Fibroblast of mammary gland (primary cell): ENCODE results near the gene NR2E3.

Experiments
- DNase-seq: peaks from one replicate; pipeline ENCODE4 v3.0.0-alpha.2; 2010; ENCODE audit warnings: low read depth
- H3K4me3 ChIP-seq: 2 replicates; pipeline ENCODE4 v1.5.1; 2011; ENCODE audit warnings: low read depth, mild to moderate bottlenecking, low read length, moderate library complexity; ENCODE audit not compliant: control insufficient read depth
- TF ChIP-seq, protein P1 (sequence below): conservative IDR thresholded peaks from 2 replicates; pipeline ENCODE4 v1.5.1; 2011; ENCODE audit warnings: low read depth, low read length, inconsistent platforms; ENCODE audit not compliant: control insufficient read depth, insufficient read depth

Gene NR2E3

DNA sequence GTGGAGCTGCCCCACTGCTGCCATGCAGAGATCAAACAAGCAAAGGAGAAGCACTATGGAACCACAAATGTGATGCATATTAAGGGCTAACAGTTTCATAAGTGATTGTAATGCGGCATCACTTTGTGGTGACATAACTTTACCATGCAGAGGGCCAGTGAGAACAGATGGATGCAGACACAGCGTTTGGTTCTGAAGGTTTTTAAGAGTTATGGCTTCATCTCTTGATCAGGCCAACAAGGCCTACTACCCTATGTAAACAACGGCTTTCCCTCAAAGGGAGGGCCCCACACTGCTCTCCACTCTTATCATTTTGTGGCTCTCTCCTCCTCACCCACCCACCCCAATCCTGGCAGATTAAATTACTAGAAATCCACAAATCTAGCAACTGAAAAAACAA, 13.4 kb downstream of the NR2E3 start:
- DNase-seq, result no peak
- H3K4me3 ChIP-seq, result no peak overlapping the region
- TF ChIP-seq, protein P1, sequence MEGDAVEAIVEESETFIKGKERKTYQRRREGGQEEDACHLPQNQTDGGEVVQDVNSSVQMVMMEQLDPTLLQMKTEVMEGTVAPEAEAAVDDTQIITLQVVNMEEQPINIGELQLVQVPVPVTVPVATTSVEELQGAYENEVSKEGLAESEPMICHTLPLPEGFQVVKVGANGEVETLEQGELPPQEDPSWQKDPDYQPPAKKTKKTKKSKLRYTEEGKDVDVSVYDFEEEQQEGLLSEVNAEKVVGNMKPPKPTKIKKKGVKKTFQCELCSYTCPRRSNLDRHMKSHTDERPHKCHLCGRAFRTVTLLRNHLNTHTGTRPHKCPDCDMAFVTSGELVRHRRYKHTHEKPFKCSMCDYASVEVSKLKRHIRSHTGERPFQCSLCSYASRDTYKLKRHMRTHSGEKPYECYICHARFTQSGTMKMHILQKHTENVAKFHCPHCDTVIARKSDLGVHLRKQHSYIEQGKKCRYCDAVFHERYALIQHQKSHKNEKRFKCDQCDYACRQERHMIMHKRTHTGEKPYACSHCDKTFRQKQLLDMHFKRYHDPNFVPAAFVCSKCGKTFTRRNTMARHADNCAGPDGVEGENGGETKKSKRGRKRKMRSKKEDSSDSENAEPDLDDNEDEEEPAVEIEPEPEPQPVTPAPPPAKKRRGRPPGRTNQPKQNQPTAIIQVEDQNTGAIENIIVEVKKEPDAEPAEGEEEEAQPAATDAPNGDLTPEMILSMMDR, result no peak

DNA sequence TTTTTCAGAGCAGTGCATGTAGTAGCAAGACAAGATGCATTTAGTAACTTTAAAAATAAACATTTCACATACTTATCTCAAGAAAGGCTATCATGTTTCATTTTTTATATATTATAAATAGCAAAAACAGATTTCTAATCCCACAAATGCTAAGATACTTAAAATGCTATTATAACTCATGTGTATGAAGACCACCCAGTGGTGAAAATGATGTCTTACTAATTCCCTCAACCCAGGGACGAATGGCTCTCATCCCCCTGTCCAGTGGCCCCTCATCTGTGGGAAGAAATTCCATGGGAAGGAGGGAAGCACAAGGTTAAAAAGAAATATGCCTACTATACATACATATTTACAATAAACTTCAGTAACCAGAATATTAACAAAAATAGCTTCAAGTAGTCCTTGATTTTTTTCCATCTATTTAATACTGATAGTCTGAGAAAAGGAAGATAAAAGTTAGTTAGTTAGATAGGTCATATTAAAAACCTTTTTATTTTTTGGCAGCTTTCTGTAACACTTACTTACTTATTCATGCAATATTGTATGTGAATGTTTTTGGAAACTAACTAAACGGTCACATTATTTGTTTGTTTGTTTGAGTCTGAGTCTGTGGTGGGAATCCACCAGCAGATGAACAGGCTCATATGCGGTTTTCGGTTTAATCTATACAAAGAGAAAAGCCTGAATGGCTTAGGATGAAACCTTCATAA, 14.8 kb downstream of the NR2E3 start:
- no peak for DNase-seq
- no peak overlapping the region for H3K4me3 ChIP-seq
- TF ChIP-seq, protein P1, result no peak

DNA sequence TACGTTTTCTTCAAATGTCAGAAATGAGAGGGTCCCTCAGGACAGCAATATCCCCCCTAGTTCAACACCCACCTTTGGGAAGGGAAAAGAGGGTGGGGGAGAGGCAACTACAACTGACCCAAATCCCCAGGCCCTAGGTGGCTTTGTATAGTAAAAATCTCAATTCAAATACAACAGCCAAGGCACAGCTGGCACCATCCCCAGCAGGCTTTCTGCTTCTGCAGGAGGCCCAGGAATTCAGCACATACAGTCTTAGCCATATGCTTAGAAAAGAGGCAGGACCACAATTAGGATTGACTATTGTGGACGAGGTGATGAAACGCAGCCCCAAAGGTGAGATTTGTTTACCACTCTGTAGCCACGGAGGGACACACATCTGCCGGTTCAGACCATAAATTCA, 15.8 kb downstream of the NR2E3 start:
- H3K4me3 ChIP-seq, result no peak overlapping the region
- TF ChIP-seq, protein P1, result no peak
- no peak for DNase-seq

DNA sequence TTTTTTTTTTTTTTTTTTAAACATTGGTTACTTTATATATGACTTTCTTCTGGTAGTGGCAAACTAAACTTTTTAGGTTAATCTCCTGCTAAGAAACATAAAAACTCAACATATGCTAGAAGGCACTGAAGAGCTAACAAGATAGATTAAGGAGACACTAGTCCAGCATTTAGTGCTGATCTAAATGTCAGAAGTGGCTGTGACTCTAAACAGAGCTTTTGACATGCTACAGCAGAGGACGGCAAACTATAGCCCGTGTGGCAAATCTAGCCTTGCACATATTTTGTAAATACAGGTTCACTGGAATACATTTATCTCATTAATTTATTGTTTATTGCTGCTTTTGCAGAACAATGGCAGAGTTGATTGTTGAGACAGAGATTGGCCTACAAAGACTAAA, 20.6 kb downstream of the NR2E3 start:
- H3K4me3 ChIP-seq, result no peak overlapping the region
- TF ChIP-seq, protein P1, result no peak

DNA sequence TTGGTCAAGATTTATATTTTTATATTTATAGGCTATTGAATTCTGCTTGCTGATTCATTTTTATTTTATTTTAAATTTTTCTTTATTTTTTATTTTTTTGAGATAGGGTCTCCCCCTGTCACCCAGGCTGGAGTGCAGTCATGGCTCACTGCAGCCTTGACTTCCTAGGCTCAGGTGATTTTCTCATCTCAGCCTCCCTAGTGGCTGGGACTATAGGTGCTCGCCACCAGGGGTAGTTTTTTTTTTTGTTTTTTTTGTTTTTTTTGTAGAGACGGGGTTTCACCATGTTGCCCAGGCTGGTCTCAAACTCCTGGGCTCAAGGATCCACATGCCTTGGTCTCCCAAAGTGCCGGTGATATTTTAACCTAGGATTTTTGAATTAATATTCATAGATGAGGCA, 31.2 kb downstream of the NR2E3 start:
- DNase-seq, result no peak
- no peak overlapping the region for H3K4me3 ChIP-seq
- TF ChIP-seq, protein P1, result no peak

More for the DNA sequence above, 20.6 kb downstream of the NR2E3 start:
- no peak for DNase-seq

DNA sequence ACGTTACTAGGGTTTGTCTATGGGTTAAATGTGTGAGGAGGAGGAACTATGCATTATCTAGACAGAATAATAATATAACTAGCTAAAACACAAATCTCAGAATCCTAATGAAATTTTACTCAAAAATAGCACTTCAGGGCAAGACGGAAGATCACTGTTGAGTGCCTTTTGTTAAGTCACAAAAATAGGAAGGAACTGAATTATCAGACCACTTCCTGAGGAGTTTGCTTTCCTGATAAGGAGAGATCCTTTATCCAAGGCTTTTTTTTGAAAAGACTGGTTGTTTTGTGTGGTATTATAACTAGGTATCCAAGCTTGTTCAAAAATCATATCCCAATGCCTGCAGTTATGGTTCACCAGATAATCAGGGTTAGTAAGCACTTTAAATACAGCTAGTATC, 34.6 kb downstream of the NR2E3 start:
- DNase-seq, result no peak
- TF ChIP-seq, protein P1, result no peak
- no peak overlapping the region for H3K4me3 ChIP-seq
